ENCODE results near the gene TMEM255A. TPM values are rescaled to one million over a fixed set of nuclear protein-coding genes. Genes with fewer than 3 reads are reported as not detected.

Gene TMEM255A
- total and polyA plus RNA-seq, 2 of the 4 experiments (the other 2 are of a cell fraction), result 0.03 TPM; not detected in 1

GRCh38 chrX:120291211-120291610 is 20.1 kb downstream of the TMEM255A start:
- Histone ChIP-seq H3K9me3 (ENCODE audit: control insufficient read depth, insufficient read depth, low read length) (no peaks in the 10 kb centered on the region), H4K91ac (ENCODE audit: insufficient read depth, low read depth, low read length) (no peak overlapping the region), H3K27me3 (ENCODE audit: control insufficient read depth, insufficient read depth, low read length) (peaks cover 2% of the 10 kb centered on the region; the same call in 1 of the 2 replicates), H3K4me3 (ENCODE audit: insufficient read depth, low read depth, low read length) (no peak overlapping the region), H3K9me1 (ENCODE audit: insufficient read depth, low read length) (no peaks in the 10 kb centered on the region), H2BK120ac (ENCODE audit: low read depth, low read length) (no peak overlapping the region), H4K5ac (ENCODE audit: low read depth, low read length) (no peak overlapping the region), H3K36me3 (ENCODE audit: control insufficient read depth, insufficient read depth, low read length) (no peaks in the 10 kb centered on the region), H3K27ac (ENCODE audit: insufficient read depth, low read length) (no peak overlapping the region), H4K20me1 (ENCODE audit: insufficient read depth, low read length) (no peaks in the 10 kb centered on the region), H3K4me1 (ENCODE audit: control insufficient read depth, insufficient read depth, low read length) (no peaks in the 10 kb centered on the region), H3K56ac (ENCODE audit: extremely low read depth, insufficient read depth, low read length) (no peak overlapping the region), H2AFZ (replicated peaks; ENCODE audit: low read length, poor library complexity) (no peak overlapping the region), H3K4me2 (ENCODE audit: low read depth, low read length) (no peak overlapping the region), H3K79me1 (ENCODE audit: low read depth in 1 of 2, low read length in 2 of 2) (no peaks in the 10 kb centered on the region), H4K8ac (ENCODE audit: low read depth in 2 of 2, low read length in 2 of 2) (no peak overlapping the region), H2BK15ac (ENCODE audit: low read depth, low read length) (no peak overlapping the region), H3K4ac (ENCODE audit: low read depth, low read length) (no peak overlapping the region), H2BK5ac (ENCODE audit: low read depth, low read length, poor library complexity, severe bottlenecking) (no peak overlapping the region), H3K9ac (ENCODE audit: low read depth, low read length) (no peak overlapping the region), H3K18ac (ENCODE audit: low read depth, low read length) (no peak overlapping the region), H3K14ac (replicated peaks; ENCODE audit: low read depth, low read length) (no peak overlapping the region), H2AK5ac (ENCODE audit: low read depth, low read length) (no peak overlapping the region), H3K23ac (ENCODE audit: low read depth, low read length) (no peak overlapping the region), H2BK20ac (ENCODE audit: low read depth, low read length) (no peak overlapping the region), H2AK9ac (replicated peaks; ENCODE audit: low read depth, low read length, poor library complexity) (no peak overlapping the region)
- ATAC-seq (ENCODE audit: low read depth) (no peak), DNase-seq (no peak)
- no TSS peak for BruUV-seq (replicated peaks)
- dilution Hi-C loops (cut with HindIII; ENCODE audit: low sequenced_read_pairs, unreplicated experiment), result no loop called here
- ChIA-PET POLR2A (ENCODE audit: unreplicated experiment) (no interaction called here), CTCF (no interaction called here)
- no peak for TF ChIP-seq POLR2A (IDR thresholded peaks at IDR 0.05; ENCODE audit: low read depth, low read length)
- no peak for TF ChIP-seq SMC3 (IDR thresholded peaks at IDR 0.05; ENCODE audit: low read depth, low read length)
- intact Hi-C loops (cut with micrococcal nuclease), result no loop called here
- in situ Hi-C loops (cut with MboI; ENCODE audit: low sequenced_read_pairs), result no loop called here
- no CpG with 5 or more reads among the region's 6 CpGs for WGBS, 2 experiments (ENCODE audit: extremely low coverage in 2 of 2, insufficient read length in 1 of 2)
